ENCODE data around the gene CPED1.
"Not testable (repeated sequence)": the region's sequence is repeated elsewhere in the genome, so short reads cannot be mapped to it uniquely, and the experiment has no call there.

Gene CPED1

GRCh38 chr7:121103086-121103485, 114.6 kb downstream of the CPED1 start:
- DNase-seq, result no peak

GRCh38 chr7:121103579-121103978, 115.1 kb downstream of the CPED1 start:
- DNase-seq, result no peak

GRCh38 chr7:121105262-121105661, 116.8 kb downstream of the CPED1 start:
- DNase-seq, result no peak

- DNase-seq, result no peak
Observed at GRCh38 chr7:121107923-121108498, 119.5 kb downstream of the CPED1 start.

GRCh38 chr7:121109145-121109544, 120.6 kb downstream of the CPED1 start:
- no peak for DNase-seq

GRCh38 chr7:121113288-121113687, 124.8 kb downstream of the CPED1 start:
- no peak for DNase-seq

- DNase-seq, result no peak
Observed at GRCh38 chr7:121116396-121116795, 127.9 kb downstream of the CPED1 start.

- no peak for DNase-seq
Observed at GRCh38 chr7:121119047-121119446, 130.5 kb downstream of the CPED1 start.

- no peak for DNase-seq
Observed at GRCh38 chr7:121123032-121123431, 134.5 kb downstream of the CPED1 start.

- not testable (repeated sequence) for DNase-seq
Observed at GRCh38 chr7:121125454-121125853, 136.9 kb downstream of the CPED1 start.

GRCh38 chr7:121126201-121126600, 137.7 kb downstream of the CPED1 start:
- no peak for DNase-seq

GRCh38 chr7:121126801-121127534, 138.5 kb downstream of the CPED1 start:
- DNase-seq, result no peak

GRCh38 chr7:121132940-121133339, 144.4 kb downstream of the CPED1 start:
- DNase-seq, result no peak

- no peak for DNase-seq
Observed at GRCh38 chr7:121133444-121133843, 144.9 kb downstream of the CPED1 start.

GRCh38 chr7:121137580-121137979, 149.1 kb downstream of the CPED1 start:
- DNase-seq, result no peak

- no peak for DNase-seq
Observed at GRCh38 chr7:121138262-121138933, 149.9 kb downstream of the CPED1 start.

- no peak for DNase-seq
Observed at GRCh38 chr7:121139427-121139826, 150.9 kb downstream of the CPED1 start.

GRCh38 chr7:121140790-121141189, 152.3 kb downstream of the CPED1 start:
- no peak for DNase-seq

- DNase-seq, result no peak
Observed at GRCh38 chr7:121151774-121152221, 163.3 kb downstream of the CPED1 start.

- no peak for DNase-seq
Observed at GRCh38 chr7:121153411-121153810, 164.9 kb downstream of the CPED1 start.

GRCh38 chr7:121153995-121154394, 165.5 kb downstream of the CPED1 start:
- DNase-seq, result no peak

GRCh38 chr7:121156825-121157224, 168.3 kb downstream of the CPED1 start:
- no peak for DNase-seq

GRCh38 chr7:121157341-121157751, 168.8 kb downstream of the CPED1 start:
- no peak for DNase-seq
